Non-pigmented ciliary epithelial cell (primary cell): Measurements from ENCODE around the gene CACFD1.

Source experiments
- DNase-seq: peaks from one replicate; pipeline ENCODE4 v3.0.0-alpha.2; 2010; ENCODE audit warnings: low read depth

CACFD1 gene

GRCh38 chr9:133459476-133460404, at the start of gene CACFD1:
CACFD1 (plus strand) TSS chr9:133459978; CDS start chr9:133460067, 89 bp downstream.
- peak; percentile 51 for DNase-seq

- no peak for DNase-seq
Measured at GRCh38 chr9:133415170-133415569, 44.6 kb upstream of the CACFD1 start.

- DNase-seq, result peak; percentile 31
Measured at GRCh38 chr9:133417541-133418461, 42.0 kb upstream of the CACFD1 start, which contains the start of gene REXO4. REXO4 (minus strand) TSS chr9:133418010; CDS start chr9:133417844, 166 bp downstream.

- DNase-seq, result no peak
Measured at GRCh38 chr9:133419005-133419404, 40.8 kb upstream of the CACFD1 start.

- no peak for DNase-seq
Measured at GRCh38 chr9:133420392-133420827, 39.4 kb upstream of the CACFD1 start.

- no peak for DNase-seq
Measured at GRCh38 chr9:133421615-133422542, 37.9 kb upstream of the CACFD1 start, which contains the start of gene ADAMTS13. ADAMTS13 (plus strand) TSS chr9:133422367; CDS start chr9:133422444, 77 bp downstream.

- no peak for DNase-seq
Measured at GRCh38 chr9:133423216-133423615, 36.6 kb upstream of the CACFD1 start.

- DNase-seq, result no peak
Measured at GRCh38 chr9:133424187-133424586, 35.6 kb upstream of the CACFD1 start.

- DNase-seq, result no peak
Measured at GRCh38 chr9:133425049-133425632, 34.6 kb upstream of the CACFD1 start.

- no peak for DNase-seq
Measured at GRCh38 chr9:133426011-133426410, 33.8 kb upstream of the CACFD1 start.

- DNase-seq, result no peak
Measured at GRCh38 chr9:133427658-133428348, 32.0 kb upstream of the CACFD1 start.

GRCh38 chr9:133428617-133429101, 31.1 kb upstream of the CACFD1 start:
- DNase-seq, result no peak

- no peak for DNase-seq
Measured at GRCh38 chr9:133429214-133429613, 30.6 kb upstream of the CACFD1 start.

GRCh38 chr9:133429641-133430161, 30.1 kb upstream of the CACFD1 start:
- no peak for DNase-seq

- no peak for DNase-seq
Measured at GRCh38 chr9:133430244-133430643, 29.5 kb upstream of the CACFD1 start.

GRCh38 chr9:133433351-133433843, 26.4 kb upstream of the CACFD1 start:
- DNase-seq, result no peak

GRCh38 chr9:133436681-133437080, 23.1 kb upstream of the CACFD1 start:
- no peak for DNase-seq

- no peak for DNase-seq
Measured at GRCh38 chr9:133437753-133438531, 21.8 kb upstream of the CACFD1 start.

GRCh38 chr9:133439337-133439736, 20.4 kb upstream of the CACFD1 start:
- no peak for DNase-seq
